A549 (cell line): ENCODE data around the gene DDX10. TPM values are rescaled to one million over a fixed set of nuclear protein-coding genes. Genes with fewer than 3 reads are reported as not detected.

ENCODE experiments used
- ATAC-seq, 2 experiments: fragments of 200-7000 bp in 1 of 2; fragments of >200 bp in 1 of 2; cut with Nextera tagmentation in 1 of 2; cut with Tn5 transposase in 1 of 2; 3 replicates each; pipeline versions ENCODE4 v1.8.0 to v1.9.1; 2018 to 2020; ENCODE audit warnings: mild to moderate bottlenecking in 1 of 2, moderate library complexity in 1 of 2
- CTCF ChIA-PET: fragments of 300-600 bp; sonication (Branson Sonifier 250); formaldehyde crosslinking; extraction: SDS; loops from one replicate; lab custom pipeline; 2021; ENCODE audit warnings: antibody characterized with exemption, inconsistent platforms; lab: Yijun Ruan, JAX
- POLR2A ChIA-PET: fragments of 350-600 bp; formaldehyde crosslinking; extraction: SDS; loops from one replicate; lab custom pipeline; 2021; ENCODE audit warnings: antibody characterized with exemption, inconsistent platforms; lab: Yijun Ruan, JAX
- DNase-seq, 2 experiments: peaks; one replicate each; pipeline versions ENCODE4 v3.0.0 to v3.0.0-alpha.2; 2011 to 2016; ENCODE audit warnings: low read depth in 1 of 2, low spot score in 1 of 2
- FAIRE-seq: peaks from 2 replicates; lab custom pipeline; 2011; peaks lifted over from hg19 to GRCh38; lab: Jason Lieb, UNC
- H3K27ac ChIP-seq, 2 experiments: fragments of >200 bp; sonication (Bioruptor Twin); formaldehyde crosslinking; 3 replicates each; pipeline ENCODE4 v1.5.1; 2016 to 2017
- H3K4me1 ChIP-seq: fragments of >200 bp; sonication (Bioruptor Twin); formaldehyde crosslinking; 3 replicates; pipeline ENCODE4 v1.6.1; 2016
- H3K4me2 ChIP-seq: fragments of >200 bp; sonication (Bioruptor Twin); formaldehyde crosslinking; 3 replicates; pipeline ENCODE4 v1.6.1; 2016
- H3K4me3 ChIP-seq: fragments of >200 bp; sonication (Bioruptor Twin); formaldehyde crosslinking; 3 replicates; pipeline ENCODE4 v1.5.1; 2016
- H3K9me3 ChIP-seq: fragments of >200 bp; sonication (Bioruptor Twin); formaldehyde crosslinking; 3 replicates; pipeline ENCODE4 v1.6.1; 2016
- CEBPB ChIP-seq, 2 experiments: fragments of >200 bp in 1 of 2; sonication (Bioruptor Twin) in 1 of 2; formaldehyde crosslinking in 1 of 2; IDR thresholded peaks; 2 replicates each; pipeline ENCODE4 v1.6.1; 2012 to 2016
- CHD2 ChIP-seq: fragments of 150-350 bp; IDR thresholded peaks from 2 replicates; pipeline ENCODE4 v1.6.1; 2014; ENCODE audit warnings: low read length; ENCODE audit not compliant: partially characterized antibody
- CHD4 ChIP-seq: fragments of 200-600 bp; sonication (generic); IDR thresholded peaks from 2 replicates; pipeline ENCODE4 v1.6.1; 2016; ENCODE audit warnings: antibody characterized with exemption, mild to moderate bottlenecking, borderline replicate concordance
- EP300 ChIP-seq, 2 experiments: fragments of >200 bp; sonication (Bioruptor Twin); formaldehyde crosslinking; IDR thresholded peaks; 2 replicates in 1 of 2; 3 replicates in 1 of 2; pipeline ENCODE4 v1.6.1; 2016 to 2017
- FOSB ChIP-seq: fragments of 250-450 bp; sonication (Bioruptor Pico); IDR thresholded peaks from 2 replicates; pipeline ENCODE4 v1.5.0; 2020; ENCODE audit warnings: mild to moderate bottlenecking, moderate library complexity
- FOSL2 ChIP-seq, 2 experiments: fragments of 450-650 bp in 1 of 2; fragments of >200 bp in 1 of 2; sonication (Bioruptor Twin) in 1 of 2; formaldehyde crosslinking; IDR thresholded peaks; 2 replicates each; pipeline versions ENCODE4 v1.5.0 to v1.6.1; 2016 to 2020; ENCODE audit warnings: mild to moderate bottlenecking in 1 of 2, moderate library complexity in 1 of 2
- FOXS1 ChIP-seq: fragments of 250-450 bp; sonication (Bioruptor Pico); IDR thresholded peaks from 2 replicates; pipeline ENCODE4 v1.5.0; 2020; ENCODE audit warnings: mild to moderate bottlenecking, moderate library complexity
- GATA3 ChIP-seq: IDR thresholded peaks from 2 replicates; pipeline ENCODE4 v1.6.1; 2012; ENCODE audit warnings: borderline replicate concordance
- HEYL ChIP-seq: fragments of 250-450 bp; sonication (Bioruptor Pico); IDR thresholded peaks from 2 replicates; pipeline ENCODE4 v1.8.0; 2021; ENCODE audit warnings: mild to moderate bottlenecking, moderate library complexity
- HOXB13 ChIP-seq: fragments of 250-450 bp; sonication (Bioruptor Pico); IDR thresholded peaks from 2 replicates; pipeline ENCODE4 v1.5.0; 2020; ENCODE audit warnings: low read depth, mild to moderate bottlenecking, moderate library complexity
- HOXB5 ChIP-seq: fragments of 250-450 bp; sonication (Bioruptor Pico); IDR thresholded peaks from 2 replicates; pipeline ENCODE4 v1.5.0; 2020; ENCODE audit warnings: mild to moderate bottlenecking, moderate library complexity
- JUN ChIP-seq, 2 experiments: fragments of >200 bp; sonication (Bioruptor Twin); formaldehyde crosslinking; IDR thresholded peaks; 2 replicates in 1 of 2; 3 replicates in 1 of 2; pipeline ENCODE4 v1.6.1; 2016 to 2017
- MAFK ChIP-seq: fragments of 450-650 bp; IDR thresholded peaks from 2 replicates; pipeline ENCODE4 v1.6.1; 2014; ENCODE audit not compliant: partially characterized antibody
- MYC ChIP-seq: IDR thresholded peaks from 2 replicates; pipeline ENCODE4 v1.6.1; 2012; ENCODE audit warnings: mild to moderate bottlenecking, inconsistent platforms, low read length, improper control_type of control experiment, borderline replicate concordance
- POLR2A ChIP-seq: IDR thresholded peaks from 2 replicates; pipeline ENCODE4 v1.6.1; 2012; ENCODE audit warnings: mild to moderate bottlenecking, low read length
- RAD21 ChIP-seq, 2 experiments: fragments of >200 bp in 1 of 2; sonication (Bioruptor Twin) in 1 of 2; formaldehyde crosslinking in 1 of 2; IDR thresholded peaks in 1 of 2; conservative IDR thresholded peaks in 1 of 2; 2 replicates in 1 of 2; 3 replicates in 1 of 2; pipeline ENCODE4 v1.6.1; 2012 to 2018; ENCODE audit warnings: inconsistent platforms in 1 of 2
- RARB ChIP-seq: fragments of 250-450 bp; sonication (Bioruptor Pico); IDR thresholded peaks from 2 replicates; pipeline ENCODE4 v1.8.0; 2021; ENCODE audit warnings: mild to moderate bottlenecking, moderate library complexity
- RFX5 ChIP-seq: fragments of 450-650 bp; IDR thresholded peaks from 2 replicates; pipeline ENCODE4 v1.7.1; 2014; ENCODE audit warnings: antibody characterized with exemption, mild to moderate bottlenecking, moderate library complexity
- USF2 ChIP-seq: fragments of 450-650 bp; IDR thresholded peaks from 2 replicates; pipeline ENCODE4 v1.6.1; 2014; ENCODE audit warnings: antibody characterized with exemption
- ZC3H11A ChIP-seq: fragments of 450-650 bp; IDR thresholded peaks from 2 replicates; pipeline ENCODE4 v1.6.1; 2014; ENCODE audit warnings: antibody characterized with exemption, mild to moderate bottlenecking
- WGBS: methylation state at CpG from one replicate; pipeline ENCODE4 v1.1.6; 2017; ENCODE audit errors: missing lambda C conversion rate; 5-methylcytosine and 5-hydroxymethylcytosine counted together
- polyA plus RNA-seq, 4 experiments: library from polyadenylated mRNA; depleted of rRNA in 3 of 4; stranded (reverse); fragments of >200 nt; fragmentation: RNase III in 1 of 4; extraction: RNeasy Plus Mini Kit Qiagen cat#74134 plus additional on column Dnase treatment in 1 of 4; gene quantifications; 2 replicates in 3 of 4; 3 replicates in 1 of 4; pipeline ENCODE4 v1.2.3, GENCODE V29; 2011 to 2017
- TF ChIP-seq, protein P1 (sequence below): fragments of >200 bp; sonication (Bioruptor Twin); formaldehyde crosslinking; IDR thresholded peaks from 3 replicates; pipeline ENCODE4 v1.5.1; 2016
- TF ChIP-seq, protein P2 (sequence below): IDR thresholded peaks from 2 replicates; pipeline ENCODE4 v1.6.1; 2012
- TF ChIP-seq, protein P3 (sequence below): IDR thresholded peaks from 2 replicates; pipeline ENCODE4 v1.6.1; 2012; ENCODE audit warnings: low read depth, borderline replicate concordance
- TF ChIP-seq, protein P4 (sequence below): fragments of 200-600 bp; sonication (generic); IDR thresholded peaks from 2 replicates; pipeline ENCODE4 v1.6.1; 2016; ENCODE audit warnings: antibody characterized with exemption, mild to moderate bottlenecking, moderate library complexity
- TF ChIP-seq, protein P5 (sequence below): IDR thresholded peaks from 2 replicates; pipeline ENCODE4 v1.6.1; 2012

DDX10 gene
- polyA plus RNA-seq, 2 of the 4 experiments (the other 2 are of a cell fraction) = 46.0 to 189 TPM

DNA sequence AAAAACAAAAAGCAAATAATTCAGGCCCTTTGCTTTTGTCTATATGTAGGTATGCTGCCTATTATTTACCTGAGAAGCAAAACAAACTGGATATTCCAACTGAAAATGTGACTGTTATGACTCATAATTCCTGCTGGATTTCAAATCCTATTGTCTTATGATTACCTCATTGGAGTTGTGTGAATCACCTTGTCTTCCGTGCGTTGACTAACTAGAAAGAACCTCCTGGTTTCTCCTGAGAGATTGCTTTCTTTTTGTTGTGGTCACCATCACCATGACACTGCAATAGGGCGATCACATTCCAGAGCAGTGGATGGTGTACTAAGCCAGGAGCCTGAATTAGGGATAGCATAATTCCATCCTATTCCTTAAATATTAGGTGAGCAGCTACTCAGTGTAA, 48.3 kb upstream of the DDX10 start (continued):
- TF ChIP-seq, protein P1, sequence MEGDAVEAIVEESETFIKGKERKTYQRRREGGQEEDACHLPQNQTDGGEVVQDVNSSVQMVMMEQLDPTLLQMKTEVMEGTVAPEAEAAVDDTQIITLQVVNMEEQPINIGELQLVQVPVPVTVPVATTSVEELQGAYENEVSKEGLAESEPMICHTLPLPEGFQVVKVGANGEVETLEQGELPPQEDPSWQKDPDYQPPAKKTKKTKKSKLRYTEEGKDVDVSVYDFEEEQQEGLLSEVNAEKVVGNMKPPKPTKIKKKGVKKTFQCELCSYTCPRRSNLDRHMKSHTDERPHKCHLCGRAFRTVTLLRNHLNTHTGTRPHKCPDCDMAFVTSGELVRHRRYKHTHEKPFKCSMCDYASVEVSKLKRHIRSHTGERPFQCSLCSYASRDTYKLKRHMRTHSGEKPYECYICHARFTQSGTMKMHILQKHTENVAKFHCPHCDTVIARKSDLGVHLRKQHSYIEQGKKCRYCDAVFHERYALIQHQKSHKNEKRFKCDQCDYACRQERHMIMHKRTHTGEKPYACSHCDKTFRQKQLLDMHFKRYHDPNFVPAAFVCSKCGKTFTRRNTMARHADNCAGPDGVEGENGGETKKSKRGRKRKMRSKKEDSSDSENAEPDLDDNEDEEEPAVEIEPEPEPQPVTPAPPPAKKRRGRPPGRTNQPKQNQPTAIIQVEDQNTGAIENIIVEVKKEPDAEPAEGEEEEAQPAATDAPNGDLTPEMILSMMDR = no peak
- TF ChIP-seq MAFK = peak; percentile 39
- no peak for TF ChIP-seq RARB
- TF ChIP-seq FOSL2 (IDR thresholded peaks at IDR 0.05) = peak; percentile 89
- peak; percentile 98 for TF ChIP-seq FOSL2 (CRISPR knock-in tag; IDR thresholded peaks at IDR 0.05)
- no peak for TF ChIP-seq HOXB5 (CRISPR knock-in tag)

DNA sequence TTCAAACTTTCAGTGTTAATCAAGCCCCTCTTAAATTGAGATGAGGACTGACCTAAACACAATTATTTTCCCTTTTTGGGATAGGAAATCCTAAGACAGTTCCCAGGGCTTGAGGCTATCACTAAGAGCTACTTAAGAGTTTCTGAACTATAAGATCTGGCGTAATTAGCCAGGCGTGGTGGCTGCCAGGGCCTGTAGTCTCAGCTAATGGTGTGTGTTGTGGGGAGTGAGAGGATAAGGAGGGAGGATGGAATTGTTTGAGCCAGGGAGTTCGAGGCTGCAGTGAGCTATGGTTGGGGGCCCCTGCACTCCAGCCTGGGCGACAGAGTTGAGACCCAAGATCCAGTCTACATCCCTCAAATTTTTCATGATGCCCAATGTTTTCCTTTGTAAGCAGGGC, 47.8 kb upstream of the DDX10 start:
- peak overlapping the region; percentile 69 to 87 for H3K27ac ChIP-seq
- H3K4me3 ChIP-seq = no peak overlapping the region
- peaks cover 44% of the 10 kb centered on the region for H3K4me1 ChIP-seq
- ChIA-PET CTCF (interaction anchor here (1.2 to 1.5 kb wide), 2 partner anchors 18 to 32 kb away, joined by 3 to 4 read pairs; no protein-coding TSS in a partner anchor), POLR2A (no interaction called here)
- 88% methylated on average over 4 of the region's 4 CpGs for WGBS
- no peak for FAIRE-seq
- DNase-seq = no peak
- H3K4me2 ChIP-seq = peak overlapping the region; percentile 63
- peak; percentile 31 to 35; a peak in 3 of 6 replicates for ATAC-seq
- TF ChIP-seq RAD21 (conservative IDR thresholded peaks at IDR 0.05 in 1 of 2, IDR thresholded peaks at IDR 0.05 in 1 of 2) (no peak), FOSL2 (IDR thresholded peaks at IDR 0.05) (no peak), FOSL2 (CRISPR knock-in tag; IDR thresholded peaks at IDR 0.05) (no peak), CHD2 (no peak), GATA3 (no peak), CEBPB (IDR thresholded peaks at IDR 0.05) (no peak), HEYL (CRISPR knock-in tag) (no peak), HOXB13 (CRISPR knock-in tag) (no peak), ZC3H11A (no peak), FOSB (CRISPR knock-in tag) (no peak)
- TF ChIP-seq, protein P2, sequence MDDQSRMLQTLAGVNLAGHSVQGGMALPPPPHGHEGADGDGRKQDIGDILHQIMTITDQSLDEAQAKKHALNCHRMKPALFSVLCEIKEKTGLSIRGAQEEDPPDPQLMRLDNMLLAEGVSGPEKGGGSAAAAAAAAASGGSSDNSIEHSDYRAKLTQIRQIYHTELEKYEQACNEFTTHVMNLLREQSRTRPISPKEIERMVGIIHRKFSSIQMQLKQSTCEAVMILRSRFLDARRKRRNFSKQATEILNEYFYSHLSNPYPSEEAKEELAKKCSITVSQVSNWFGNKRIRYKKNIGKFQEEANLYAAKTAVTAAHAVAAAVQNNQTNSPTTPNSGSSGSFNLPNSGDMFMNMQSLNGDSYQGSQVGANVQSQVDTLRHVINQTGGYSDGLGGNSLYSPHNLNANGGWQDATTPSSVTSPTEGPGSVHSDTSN = no peak
- TF ChIP-seq, protein P3, sequence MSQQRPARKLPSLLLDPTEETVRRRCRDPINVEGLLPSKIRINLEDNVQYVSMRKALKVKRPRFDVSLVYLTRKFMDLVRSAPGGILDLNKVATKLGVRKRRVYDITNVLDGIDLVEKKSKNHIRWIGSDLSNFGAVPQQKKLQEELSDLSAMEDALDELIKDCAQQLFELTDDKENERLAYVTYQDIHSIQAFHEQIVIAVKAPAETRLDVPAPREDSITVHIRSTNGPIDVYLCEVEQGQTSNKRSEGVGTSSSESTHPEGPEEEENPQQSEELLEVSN = no peak
- TF ChIP-seq, protein P4, sequence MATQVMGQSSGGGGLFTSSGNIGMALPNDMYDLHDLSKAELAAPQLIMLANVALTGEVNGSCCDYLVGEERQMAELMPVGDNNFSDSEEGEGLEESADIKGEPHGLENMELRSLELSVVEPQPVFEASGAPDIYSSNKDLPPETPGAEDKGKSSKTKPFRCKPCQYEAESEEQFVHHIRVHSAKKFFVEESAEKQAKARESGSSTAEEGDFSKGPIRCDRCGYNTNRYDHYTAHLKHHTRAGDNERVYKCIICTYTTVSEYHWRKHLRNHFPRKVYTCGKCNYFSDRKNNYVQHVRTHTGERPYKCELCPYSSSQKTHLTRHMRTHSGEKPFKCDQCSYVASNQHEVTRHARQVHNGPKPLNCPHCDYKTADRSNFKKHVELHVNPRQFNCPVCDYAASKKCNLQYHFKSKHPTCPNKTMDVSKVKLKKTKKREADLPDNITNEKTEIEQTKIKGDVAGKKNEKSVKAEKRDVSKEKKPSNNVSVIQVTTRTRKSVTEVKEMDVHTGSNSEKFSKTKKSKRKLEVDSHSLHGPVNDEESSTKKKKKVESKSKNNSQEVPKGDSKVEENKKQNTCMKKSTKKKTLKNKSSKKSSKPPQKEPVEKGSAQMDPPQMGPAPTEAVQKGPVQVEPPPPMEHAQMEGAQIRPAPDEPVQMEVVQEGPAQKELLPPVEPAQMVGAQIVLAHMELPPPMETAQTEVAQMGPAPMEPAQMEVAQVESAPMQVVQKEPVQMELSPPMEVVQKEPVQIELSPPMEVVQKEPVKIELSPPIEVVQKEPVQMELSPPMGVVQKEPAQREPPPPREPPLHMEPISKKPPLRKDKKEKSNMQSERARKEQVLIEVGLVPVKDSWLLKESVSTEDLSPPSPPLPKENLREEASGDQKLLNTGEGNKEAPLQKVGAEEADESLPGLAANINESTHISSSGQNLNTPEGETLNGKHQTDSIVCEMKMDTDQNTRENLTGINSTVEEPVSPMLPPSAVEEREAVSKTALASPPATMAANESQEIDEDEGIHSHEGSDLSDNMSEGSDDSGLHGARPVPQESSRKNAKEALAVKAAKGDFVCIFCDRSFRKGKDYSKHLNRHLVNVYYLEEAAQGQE = no peak
- 0 out of 3 replicates have a peak, but pooled peaks cover 3% of the 10 kb centered on the region for H3K9me3 ChIP-seq

- Histone ChIP-seq H3K4me3 (no peak overlapping the region), H3K4me2 (peak overlapping the region; percentile 20; the same call in 2 of the 3 replicates), H3K4me1 (peaks cover 44% of the 10 kb centered on the region), H3K27ac (peak overlapping the region; percentile 69 to 87; a peak in 3 of 6 replicates), H3K9me3 (peaks cover 8% of the 10 kb centered on the region; the same call in 1 of the 3 replicates)
- CTCF ChIA-PET = no interaction called here
- ATAC-seq (no peak), FAIRE-seq (no peak), DNase-seq (no peak)
- 80% methylated on average over 1 of the region's 1 CpG for WGBS
- POLR2A ChIA-PET = no interaction called here
- no peak for TF ChIP-seq ZC3H11A
- TF ChIP-seq FOSL2 (IDR thresholded peaks at IDR 0.05) = no peak
- TF ChIP-seq FOSL2 (CRISPR knock-in tag; IDR thresholded peaks at IDR 0.05) = no peak
- TF ChIP-seq, protein P5, sequence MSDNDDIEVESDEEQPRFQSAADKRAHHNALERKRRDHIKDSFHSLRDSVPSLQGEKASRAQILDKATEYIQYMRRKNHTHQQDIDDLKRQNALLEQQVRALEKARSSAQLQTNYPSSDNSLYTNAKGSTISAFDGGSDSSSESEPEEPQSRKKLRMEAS = no peak
- TF ChIP-seq CHD4 = no peak
- TF ChIP-seq USF2 = no peak
- no peak for TF ChIP-seq JUN (IDR thresholded peaks at IDR 0.05)
- TF ChIP-seq, protein P1 = no peak
- no peak for TF ChIP-seq POLR2A
- TF ChIP-seq CHD2 = no peak
- no peak for TF ChIP-seq MYC
- TF ChIP-seq FOXS1 = no peak
- TF ChIP-seq RFX5 = no peak
- TF ChIP-seq EP300 (IDR thresholded peaks at IDR 0.05) = no peak
- no peak for TF ChIP-seq GATA3
These were observed 46.3 kb upstream of the DDX10 start for GRCh38 chr11:108618529-108618928.
